ENCODE data around the gene DHRS7B.

GRCh38 chr17:21161498-21162393, 35.0 kb downstream of the DHRS7B start:
- TF ChIP-seq POLR2AphosphoS5 (IDR thresholded peaks at IDR 0.05; ENCODE audit: low read depth, low read length) = no peak
- TF ChIP-seq REST (IDR thresholded peaks at IDR 0.05; ENCODE audit: insufficient read depth in 1 of 2, low read depth in 2 of 2, low read length in 2 of 2) = no peak
- TF ChIP-seq SIN3A (IDR thresholded peaks at IDR 0.05; ENCODE audit: borderline replicate concordance, insufficient read depth, low read length) = no peak
